Neural cell (in vitro differentiated cells): ENCODE measurements around the gene CSF2RB.

Experiments used
- EP300 ChIP-seq: fragments of 450-650 bp; conservative IDR thresholded peaks from 2 replicates; pipeline ENCODE4 v1.6.1; 2014; ENCODE audit warnings: antibody characterized with exemption, mild to moderate bottlenecking, moderate library complexity; ENCODE audit not compliant: poor library complexity, severe bottlenecking
- POLR2AphosphoS5 ChIP-seq: IDR thresholded peaks from 2 replicates; pipeline ENCODE4 v1.6.1; 2012
- SMC3 ChIP-seq: fragments of 450-650 bp; conservative IDR thresholded peaks from 2 replicates; pipeline ENCODE4 v1.6.1; 2014; ENCODE audit warnings: antibody characterized with exemption, mild to moderate bottlenecking, moderate library complexity; ENCODE audit not compliant: poor library complexity
- TF ChIP-seq, protein P1 (sequence below): fragments of 450-650 bp; IDR thresholded peaks from 2 replicates; pipeline ENCODE4 v1.5.1; 2014; ENCODE audit warnings: antibody characterized with exemption, mild to moderate bottlenecking, moderate library complexity; ENCODE audit not compliant: poor library complexity, severe bottlenecking
- TF ChIP-seq, protein P2 (sequence below): IDR thresholded peaks from 2 replicates; pipeline ENCODE4 v1.6.1; 2012; ENCODE audit warnings: borderline replicate concordance

DNA sequence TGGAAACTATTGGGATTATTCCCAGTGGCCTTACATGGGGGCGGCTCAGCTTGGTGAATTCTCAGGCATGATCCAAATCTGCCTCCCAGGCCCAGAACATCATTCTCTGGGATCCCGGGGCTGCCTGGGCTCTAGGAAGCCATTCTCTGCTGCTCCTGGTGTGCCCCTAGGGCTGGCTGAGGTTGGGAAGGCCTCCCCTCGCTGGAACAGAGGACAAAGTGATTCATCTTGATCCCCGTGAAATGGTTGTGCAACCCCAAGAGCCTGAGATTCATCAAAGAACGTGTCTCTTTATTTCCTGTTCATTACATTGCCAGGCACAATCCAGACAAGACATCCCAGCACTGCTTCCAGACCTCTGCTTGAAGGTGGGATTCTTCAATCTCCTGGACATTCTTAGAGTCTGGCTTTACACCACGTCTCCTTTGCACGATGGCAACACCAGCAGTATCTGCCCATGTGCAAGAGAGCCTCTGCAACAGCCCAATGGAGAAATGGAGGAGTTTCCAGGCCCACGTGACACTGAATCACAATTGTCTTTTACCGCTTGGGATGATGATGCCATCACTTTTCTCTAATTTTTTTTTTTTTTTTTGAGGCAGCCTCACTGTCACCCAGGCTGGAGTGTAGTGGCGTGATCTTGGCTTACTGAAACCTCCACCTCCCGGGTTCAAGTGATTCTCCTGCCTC lies 53.6 kb downstream of the CSF2RB start:
- TF ChIP-seq, protein P1, sequence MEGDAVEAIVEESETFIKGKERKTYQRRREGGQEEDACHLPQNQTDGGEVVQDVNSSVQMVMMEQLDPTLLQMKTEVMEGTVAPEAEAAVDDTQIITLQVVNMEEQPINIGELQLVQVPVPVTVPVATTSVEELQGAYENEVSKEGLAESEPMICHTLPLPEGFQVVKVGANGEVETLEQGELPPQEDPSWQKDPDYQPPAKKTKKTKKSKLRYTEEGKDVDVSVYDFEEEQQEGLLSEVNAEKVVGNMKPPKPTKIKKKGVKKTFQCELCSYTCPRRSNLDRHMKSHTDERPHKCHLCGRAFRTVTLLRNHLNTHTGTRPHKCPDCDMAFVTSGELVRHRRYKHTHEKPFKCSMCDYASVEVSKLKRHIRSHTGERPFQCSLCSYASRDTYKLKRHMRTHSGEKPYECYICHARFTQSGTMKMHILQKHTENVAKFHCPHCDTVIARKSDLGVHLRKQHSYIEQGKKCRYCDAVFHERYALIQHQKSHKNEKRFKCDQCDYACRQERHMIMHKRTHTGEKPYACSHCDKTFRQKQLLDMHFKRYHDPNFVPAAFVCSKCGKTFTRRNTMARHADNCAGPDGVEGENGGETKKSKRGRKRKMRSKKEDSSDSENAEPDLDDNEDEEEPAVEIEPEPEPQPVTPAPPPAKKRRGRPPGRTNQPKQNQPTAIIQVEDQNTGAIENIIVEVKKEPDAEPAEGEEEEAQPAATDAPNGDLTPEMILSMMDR, result no peak
- TF ChIP-seq, protein P2, sequence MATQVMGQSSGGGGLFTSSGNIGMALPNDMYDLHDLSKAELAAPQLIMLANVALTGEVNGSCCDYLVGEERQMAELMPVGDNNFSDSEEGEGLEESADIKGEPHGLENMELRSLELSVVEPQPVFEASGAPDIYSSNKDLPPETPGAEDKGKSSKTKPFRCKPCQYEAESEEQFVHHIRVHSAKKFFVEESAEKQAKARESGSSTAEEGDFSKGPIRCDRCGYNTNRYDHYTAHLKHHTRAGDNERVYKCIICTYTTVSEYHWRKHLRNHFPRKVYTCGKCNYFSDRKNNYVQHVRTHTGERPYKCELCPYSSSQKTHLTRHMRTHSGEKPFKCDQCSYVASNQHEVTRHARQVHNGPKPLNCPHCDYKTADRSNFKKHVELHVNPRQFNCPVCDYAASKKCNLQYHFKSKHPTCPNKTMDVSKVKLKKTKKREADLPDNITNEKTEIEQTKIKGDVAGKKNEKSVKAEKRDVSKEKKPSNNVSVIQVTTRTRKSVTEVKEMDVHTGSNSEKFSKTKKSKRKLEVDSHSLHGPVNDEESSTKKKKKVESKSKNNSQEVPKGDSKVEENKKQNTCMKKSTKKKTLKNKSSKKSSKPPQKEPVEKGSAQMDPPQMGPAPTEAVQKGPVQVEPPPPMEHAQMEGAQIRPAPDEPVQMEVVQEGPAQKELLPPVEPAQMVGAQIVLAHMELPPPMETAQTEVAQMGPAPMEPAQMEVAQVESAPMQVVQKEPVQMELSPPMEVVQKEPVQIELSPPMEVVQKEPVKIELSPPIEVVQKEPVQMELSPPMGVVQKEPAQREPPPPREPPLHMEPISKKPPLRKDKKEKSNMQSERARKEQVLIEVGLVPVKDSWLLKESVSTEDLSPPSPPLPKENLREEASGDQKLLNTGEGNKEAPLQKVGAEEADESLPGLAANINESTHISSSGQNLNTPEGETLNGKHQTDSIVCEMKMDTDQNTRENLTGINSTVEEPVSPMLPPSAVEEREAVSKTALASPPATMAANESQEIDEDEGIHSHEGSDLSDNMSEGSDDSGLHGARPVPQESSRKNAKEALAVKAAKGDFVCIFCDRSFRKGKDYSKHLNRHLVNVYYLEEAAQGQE, result no peak
- TF ChIP-seq EP300 (no peak), POLR2AphosphoS5 (no peak), SMC3 (no peak)
